CD14-positive monocyte (primary cell): ENCODE results near the gene IMMT. TPM values are rescaled to one million over a fixed set of nuclear protein-coding genes. Genes with fewer than 3 reads are reported as not detected.
A peak's percentile ranks its signal among the peaks of the same experiment; 100 is the strongest.

Experiments
- DNase-seq, 3 donors: peaks; one replicate each; pipeline ENCODE4 v3.0.0-alpha.2; 2011 to 2022
- H2AFZ ChIP-seq: 2 replicates; pipeline ENCODE4 v1.6.0; 2012; ENCODE audit warnings: mild to moderate bottlenecking, low read depth, low read length, inconsistent platforms; ENCODE audit not compliant: insufficient read depth, poor library complexity, severe bottlenecking
- H3K27ac ChIP-seq, 2 donors: 1 replicate in 1 of 2; 2 replicates in 1 of 2; pipeline ENCODE4 v1.5.1; 2012 to 2013; ENCODE audit warnings: low read length in 2 of 2, control low read depth in 1 of 2, inconsistent platforms in 1 of 2, low read depth in 1 of 2, mild to moderate bottlenecking in 1 of 2
- H3K27me3 ChIP-seq, 2 donors: one replicate each; pipeline versions ENCODE4 v1.6.0 to v1.6.1; 2011 to 2013; ENCODE audit warnings: low read length in 2 of 2; ENCODE audit not compliant: control insufficient read depth in 2 of 2, insufficient read depth in 2 of 2
- H3K36me3 ChIP-seq, 2 donors: replicated peaks in 1 of 2; 1 replicate in 1 of 2; 2 replicates in 1 of 2; pipeline versions ENCODE4 v1.5.1 to v1.6.1; 2012 to 2013; ENCODE audit warnings: low read length in 2 of 2, control low read depth in 1 of 2, inconsistent platforms in 1 of 2, mild to moderate bottlenecking in 1 of 2; ENCODE audit not compliant: insufficient read depth in 2 of 2, control insufficient read depth in 1 of 2
- H3K4me1 ChIP-seq, 2 donors: 1 replicate in 1 of 2; 2 replicates in 1 of 2; pipeline versions ENCODE4 v1.5.1 to v1.6.1; 2012 to 2013; ENCODE audit warnings: low read length in 2 of 2, control low read depth in 1 of 2, inconsistent platforms in 1 of 2, mild to moderate bottlenecking in 1 of 2, moderate library complexity in 1 of 2; ENCODE audit not compliant: insufficient read depth in 2 of 2, control insufficient read depth in 1 of 2
- H3K4me2 ChIP-seq: replicated peaks from 2 replicates; pipeline ENCODE3; 2012; ENCODE audit warnings: low read length, moderate library complexity, mild to moderate bottlenecking; ENCODE audit not compliant: poor library complexity, severe bottlenecking; ENCODE audit errors: extremely low read depth
- H3K4me3 ChIP-seq, 3 experiments: fragments of 200-600 bp in 1 of 3; sonication (generic) in 1 of 3; replicated peaks in 1 of 3; 1 replicate in 2 of 3; 2 replicates in 1 of 3; pipeline ENCODE4 v1.5.1; 2011 to 2013; ENCODE audit warnings: low read length in 3 of 3, mild to moderate bottlenecking in 3 of 3, control low read depth in 2 of 3, low read depth in 2 of 3, inconsistent platforms in 1 of 3, moderate library complexity in 1 of 3
- H3K79me2 ChIP-seq: 2 replicates; pipeline ENCODE4 v1.6.0; 2012; ENCODE audit warnings: mild to moderate bottlenecking, control low read depth, inconsistent platforms, low read length, moderate library complexity; ENCODE audit not compliant: insufficient read depth
- H3K9ac ChIP-seq: 2 replicates; pipeline ENCODE4 v1.6.0; 2017; ENCODE audit warnings: low read length, mild to moderate bottlenecking; ENCODE audit not compliant: insufficient read depth, poor library complexity, severe bottlenecking
- H3K9me3 ChIP-seq, 2 donors: replicated peaks in 1 of 2; 1 replicate in 1 of 2; 2 replicates in 1 of 2; pipeline versions ENCODE4 v1.5.1 to v1.6.1; 2012 to 2013; ENCODE audit warnings: low read length in 2 of 2, control low read depth in 1 of 2; ENCODE audit not compliant: control insufficient read depth in 1 of 2, insufficient read depth in 1 of 2
- H4K20me1 ChIP-seq: 2 replicates; pipeline ENCODE4 v1.6.0; 2012; ENCODE audit warnings: mild to moderate bottlenecking, low read length, control low read depth, moderate library complexity; ENCODE audit not compliant: insufficient read depth
- H3K27ac Mint-ChIP-seq, 7 donors: one replicate each; pipeline ENCODE4 v1.8.0; 2020; ENCODE audit warnings: mild to moderate bottlenecking in 7 of 7, mixed read lengths in 7 of 7, moderate library complexity in 6 of 7, inconsistent platforms in 2 of 7
- H3K27me3 Mint-ChIP-seq, 3 donors: one replicate each; pipeline ENCODE4 v1.8.0; 2021 to 2022; ENCODE audit warnings: low read depth in 3 of 3, mild to moderate bottlenecking in 3 of 3, mixed read lengths in 3 of 3, moderate library complexity in 3 of 3, inconsistent platforms in 1 of 3
- H3K36me3 Mint-ChIP-seq, 2 donors: one replicate each; pipeline ENCODE4 v1.8.0; 2020; ENCODE audit warnings: mixed read lengths in 2 of 2, inconsistent platforms in 1 of 2, mild to moderate bottlenecking in 1 of 2
- H3K4me1 Mint-ChIP-seq: one replicate; pipeline ENCODE4 v1.8.0; 2020; ENCODE audit warnings: mild to moderate bottlenecking, mixed read lengths
- H3K4me3 Mint-ChIP-seq, 2 donors: one replicate each; pipeline ENCODE4 v1.8.0; 2020; ENCODE audit warnings: mild to moderate bottlenecking in 2 of 2, mixed read lengths in 2 of 2, moderate library complexity in 1 of 2
- H3K9me3 Mint-ChIP-seq, 7 donors: one replicate each; pipeline ENCODE4 v1.8.0; 2020 to 2022; ENCODE audit warnings: mixed read lengths in 7 of 7, mild to moderate bottlenecking in 6 of 7, moderate library complexity in 6 of 7, inconsistent platforms in 2 of 7
- CTCF ChIP-seq: fragments of 200-600 bp; IDR thresholded peaks from one replicate; pipeline ENCODE4 v1.8.0; 2022; ENCODE audit warnings: antibody characterized with exemption, mild to moderate bottlenecking
- WGBS: methylation state at CpG from one replicate; pipeline ENCODE4 v1.1.5; 2013; ENCODE audit warnings: missing lambda C conversion rate; ENCODE audit not compliant: insufficient coverage; 5-methylcytosine and 5-hydroxymethylcytosine counted together
- intact Hi-C, 2 donors: fragments of 100-400 bp; cut with micrococcal nuclease; formaldehyde crosslinking; loops; one replicate each; pipeline versions ENCODE4 v1.15.0 to v1.15.1; 2023
- polyA plus RNA-seq, 3 donors: library from polyadenylated mRNA; depleted of rRNA in 1 of 3; unstranded in 2 of 3; stranded (reverse) in 1 of 3; fragments of 300-500 nt in 2 of 3; fragments of >200 nt in 1 of 3; fragmentation: Illumina TruSeq in 2 of 3; gene quantifications; 1 replicate in 2 of 3; 2 replicates in 1 of 3; pipeline ENCODE4 v1.2.3, GENCODE V29; 2012 to 2021

Gene IMMT
- polyA plus RNA-seq, 3 donors = 24.3 to 54.0 (median 41.2) TPM

GRCh38 chr2:86227685-86228084 is 32.4 kb upstream of the IMMT start:
- peak overlapping the region; percentile 59 for H2AFZ ChIP-seq
- H3K27me3 Mint-ChIP-seq = peaks cover 0 to 1% (median 0%) of the 10 kb centered on the region in 3 donors
- no peak overlapping the region for H3K4me2 ChIP-seq
- no peak for DNase-seq
- no peaks in the 10 kb centered on the region for H3K79me2 ChIP-seq
- H3K4me3 Mint-ChIP-seq = no peak overlapping the region
- intact Hi-C loops = loop anchor here (10.0 kb wide), 2 partner anchors 137 to 217 kb away; partner anchors contain the start of gene KDM3A (in 1 of the 2)
- peak overlapping the region in 2 of 7 donors; percentile 21 to 27 for H3K27ac Mint-ChIP-seq
- H4K20me1 ChIP-seq = no peaks in the 10 kb centered on the region
- H3K36me3 Mint-ChIP-seq = peaks cover 0 to 2% of the 10 kb centered on the region in 2 donors
- H3K4me1 ChIP-seq = peaks cover 41 to 46% of the 10 kb centered on the region in 2 donors
- peak overlapping the region in 1 of 2 donors; percentile 37 for H3K27ac ChIP-seq
- H3K9ac ChIP-seq = no peak overlapping the region
- H3K9me3 ChIP-seq = no peaks in the 10 kb centered on the region
- no peaks in the 10 kb centered on the region for H3K27me3 ChIP-seq
- no peak for TF ChIP-seq CTCF
- H3K9me3 Mint-ChIP-seq = no peaks in the 10 kb centered on the region
- WGBS = 100% methylated on average over 2 of the region's 2 CpGs
- no peak overlapping the region for H3K4me3 ChIP-seq
- no peaks in the 10 kb centered on the region for H3K36me3 ChIP-seq
- H3K4me1 Mint-ChIP-seq = peaks cover 44% of the 10 kb centered on the region

- H4K20me1 ChIP-seq = no peaks in the 10 kb centered on the region
- H3K4me2 ChIP-seq = no peak overlapping the region
- Mint-ChIP-seq H3K4me3 (no peak overlapping the region), H3K27ac (peak overlapping the region in 3 of 7 donors; percentile 32 to 94 (median 74)), H3K4me1 (peaks cover 44% of the 10 kb centered on the region), H3K9me3 (no peaks in the 10 kb centered on the region), H3K36me3 (peaks cover 0 to 2% of the 10 kb centered on the region in 2 donors), H3K27me3 (peaks cover 0 to under 1% (median 0%) of the 10 kb centered on the region in 3 donors)
- no peak for DNase-seq
- TF ChIP-seq CTCF = no peak
- no peak overlapping the region for H3K9ac ChIP-seq
- H3K4me1 ChIP-seq = peaks cover 41 to 46% of the 10 kb centered on the region in 2 donors
- 97% methylated on average over 4 of the region's 9 CpGs for WGBS
- H3K27ac ChIP-seq = peak overlapping the region in 1 of 2 donors; percentile 87
- no peaks in the 10 kb centered on the region for H3K79me2 ChIP-seq
- H3K4me3 ChIP-seq = no peak overlapping the region
- no peaks in the 10 kb centered on the region for H3K27me3 ChIP-seq
- H3K9me3 ChIP-seq = no peaks in the 10 kb centered on the region
- no peaks in the 10 kb centered on the region for H3K36me3 ChIP-seq
- H2AFZ ChIP-seq = peak overlapping the region; percentile 8
- intact Hi-C loops = loop anchor here (10.0 kb wide), 2 partner anchors 138 to 218 kb away; partner anchors contain the start of gene KDM3A (in 1 of the 2)
Observed at GRCh38 chr2:86226636-86227520, 31.6 kb upstream of the IMMT start.
